WTC11 (cell line): Measurements from ENCODE around the gene LCNL1.

Experiments used
- ATF1 ChIP-seq: sonication (generic); formaldehyde crosslinking; IDR thresholded peaks from 2 replicates; pipeline ENCODE4 v1.8.1; 2023; ENCODE audit warnings: mild to moderate bottlenecking, moderate library complexity, missing genetic modification reagents
- FOXK1 ChIP-seq: sonication (generic); formaldehyde crosslinking; IDR thresholded peaks from 2 replicates; pipeline ENCODE4 v1.8.0; 2022; ENCODE audit warnings: mild to moderate bottlenecking, moderate library complexity, missing genetic modification reagents
- GABPB1 ChIP-seq: sonication (generic); formaldehyde crosslinking; IDR thresholded peaks from 2 replicates; pipeline ENCODE4 v1.8.1; 2023; ENCODE audit warnings: mild to moderate bottlenecking, missing genetic modification reagents
- NFYB ChIP-seq: sonication (generic); formaldehyde crosslinking; conservative IDR thresholded peaks from 2 replicates; pipeline ENCODE4 v1.8.0; 2022; ENCODE audit warnings: low read depth, missing genetic modification reagents
- TP53 ChIP-seq: sonication (generic); formaldehyde crosslinking; IDR thresholded peaks from 2 replicates; pipeline ENCODE4 v1.8.1; 2023; ENCODE audit warnings: mild to moderate bottlenecking, missing genetic modification reagents
- ZNF263 ChIP-seq: sonication (generic); formaldehyde crosslinking; IDR thresholded peaks from 2 replicates; pipeline ENCODE4 v1.8.1; 2022; ENCODE audit warnings: low read depth, mild to moderate bottlenecking, moderate library complexity, missing genetic modification reagents
- TF ChIP-seq, protein P1 (sequence below): fragments of 200-600 bp; IDR thresholded peaks from 2 replicates; pipeline ENCODE4 v1.8.0; 2022; ENCODE audit warnings: antibody characterized with exemption
- TF ChIP-seq, protein P2 (sequence below): sonication (generic); formaldehyde crosslinking; IDR thresholded peaks from 2 replicates; pipeline ENCODE4 v1.8.1; 2022; ENCODE audit warnings: low read depth, mild to moderate bottlenecking, moderate library complexity, missing genetic modification reagents, borderline replicate concordance
- TF ChIP-seq, protein P3 (sequence below): sonication (generic); formaldehyde crosslinking; IDR thresholded peaks from 2 replicates; pipeline ENCODE4 v1.8.1; 2022; ENCODE audit warnings: missing genetic modification reagents, borderline replicate concordance
- TF ChIP-seq, protein P4 (sequence below): fragments of 250-450 bp; sonication (Bioruptor Pico); IDR thresholded peaks from 2 replicates; pipeline ENCODE4 v2.1.2; 2022; ENCODE audit warnings: mild to moderate bottlenecking, moderate library complexity

DNA sequence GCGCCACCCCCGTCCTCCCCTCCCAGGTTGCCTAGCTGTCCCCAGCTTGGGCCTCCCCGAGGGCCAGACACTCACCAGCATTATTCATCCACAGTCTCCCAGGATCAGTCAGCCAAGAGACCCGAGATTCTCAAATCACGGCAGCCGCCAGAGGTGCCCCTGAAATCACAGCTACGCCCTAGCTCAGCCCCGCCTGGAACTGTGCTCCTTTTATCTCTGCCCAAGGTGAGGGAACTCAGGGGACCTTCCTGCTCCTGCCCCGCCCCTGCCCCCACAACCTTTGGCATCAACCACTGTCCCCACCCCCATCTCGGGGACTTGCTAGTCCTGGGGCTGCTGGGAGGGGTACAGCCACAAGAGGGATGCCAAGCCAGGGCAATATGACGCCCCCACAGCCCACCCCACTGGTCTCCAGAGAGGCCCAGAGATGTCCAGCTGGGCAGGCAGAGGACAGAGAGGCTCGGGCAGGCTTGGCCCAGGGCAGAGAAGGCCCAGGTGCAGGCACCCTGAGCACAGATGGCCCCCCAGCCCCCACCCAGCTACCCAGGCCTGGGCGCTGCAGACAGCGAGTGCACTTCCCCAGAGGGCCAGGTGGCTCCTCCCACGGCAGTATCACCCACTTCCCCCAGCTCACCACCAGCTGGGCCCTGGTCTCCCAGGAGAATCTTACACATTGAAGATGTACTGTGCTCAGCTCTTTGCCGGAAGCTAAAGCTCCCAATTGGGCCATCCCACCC, 49.3 kb downstream of the LCNL1 start, which contains the start of gene FUT7:
- TF ChIP-seq, protein P1, sequence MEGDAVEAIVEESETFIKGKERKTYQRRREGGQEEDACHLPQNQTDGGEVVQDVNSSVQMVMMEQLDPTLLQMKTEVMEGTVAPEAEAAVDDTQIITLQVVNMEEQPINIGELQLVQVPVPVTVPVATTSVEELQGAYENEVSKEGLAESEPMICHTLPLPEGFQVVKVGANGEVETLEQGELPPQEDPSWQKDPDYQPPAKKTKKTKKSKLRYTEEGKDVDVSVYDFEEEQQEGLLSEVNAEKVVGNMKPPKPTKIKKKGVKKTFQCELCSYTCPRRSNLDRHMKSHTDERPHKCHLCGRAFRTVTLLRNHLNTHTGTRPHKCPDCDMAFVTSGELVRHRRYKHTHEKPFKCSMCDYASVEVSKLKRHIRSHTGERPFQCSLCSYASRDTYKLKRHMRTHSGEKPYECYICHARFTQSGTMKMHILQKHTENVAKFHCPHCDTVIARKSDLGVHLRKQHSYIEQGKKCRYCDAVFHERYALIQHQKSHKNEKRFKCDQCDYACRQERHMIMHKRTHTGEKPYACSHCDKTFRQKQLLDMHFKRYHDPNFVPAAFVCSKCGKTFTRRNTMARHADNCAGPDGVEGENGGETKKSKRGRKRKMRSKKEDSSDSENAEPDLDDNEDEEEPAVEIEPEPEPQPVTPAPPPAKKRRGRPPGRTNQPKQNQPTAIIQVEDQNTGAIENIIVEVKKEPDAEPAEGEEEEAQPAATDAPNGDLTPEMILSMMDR: no peak
- TF ChIP-seq ZNF263 (CRISPR knock-in tag) (no peak), FOXK1 (CRISPR knock-in tag) (no peak), TP53 (CRISPR knock-in tag) (no peak), GABPB1 (CRISPR knock-in tag) (no peak), ATF1 (CRISPR knock-in tag) (no peak), NFYB (CRISPR knock-in tag) (no peak)
- TF ChIP-seq, protein P2, sequence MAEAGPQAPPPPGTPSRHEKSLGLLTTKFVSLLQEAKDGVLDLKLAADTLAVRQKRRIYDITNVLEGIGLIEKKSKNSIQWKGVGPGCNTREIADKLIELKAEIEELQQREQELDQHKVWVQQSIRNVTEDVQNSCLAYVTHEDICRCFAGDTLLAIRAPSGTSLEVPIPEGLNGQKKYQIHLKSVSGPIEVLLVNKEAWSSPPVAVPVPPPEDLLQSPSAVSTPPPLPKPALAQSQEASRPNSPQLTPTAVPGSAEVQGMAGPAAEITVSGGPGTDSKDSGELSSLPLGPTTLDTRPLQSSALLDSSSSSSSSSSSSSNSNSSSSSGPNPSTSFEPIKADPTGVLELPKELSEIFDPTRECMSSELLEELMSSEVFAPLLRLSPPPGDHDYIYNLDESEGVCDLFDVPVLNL: no peak
- TF ChIP-seq, protein P3, sequence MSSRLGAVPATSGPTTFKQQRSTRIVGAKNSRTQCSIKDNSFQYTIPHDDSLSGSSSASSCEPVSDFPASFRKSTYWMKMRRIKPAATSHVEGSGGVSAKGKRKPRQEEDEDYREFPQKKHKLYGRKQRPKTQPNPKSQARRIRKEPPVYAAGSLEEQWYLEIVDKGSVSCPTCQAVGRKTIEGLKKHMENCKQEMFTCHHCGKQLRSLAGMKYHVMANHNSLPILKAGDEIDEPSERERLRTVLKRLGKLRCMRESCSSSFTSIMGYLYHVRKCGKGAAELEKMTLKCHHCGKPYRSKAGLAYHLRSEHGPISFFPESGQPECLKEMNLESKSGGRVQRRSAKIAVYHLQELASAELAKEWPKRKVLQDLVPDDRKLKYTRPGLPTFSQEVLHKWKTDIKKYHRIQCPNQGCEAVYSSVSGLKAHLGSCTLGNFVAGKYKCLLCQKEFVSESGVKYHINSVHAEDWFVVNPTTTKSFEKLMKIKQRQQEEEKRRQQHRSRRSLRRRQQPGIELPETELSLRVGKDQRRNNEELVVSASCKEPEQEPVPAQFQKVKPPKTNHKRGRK: no peak
- TF ChIP-seq, protein P4, sequence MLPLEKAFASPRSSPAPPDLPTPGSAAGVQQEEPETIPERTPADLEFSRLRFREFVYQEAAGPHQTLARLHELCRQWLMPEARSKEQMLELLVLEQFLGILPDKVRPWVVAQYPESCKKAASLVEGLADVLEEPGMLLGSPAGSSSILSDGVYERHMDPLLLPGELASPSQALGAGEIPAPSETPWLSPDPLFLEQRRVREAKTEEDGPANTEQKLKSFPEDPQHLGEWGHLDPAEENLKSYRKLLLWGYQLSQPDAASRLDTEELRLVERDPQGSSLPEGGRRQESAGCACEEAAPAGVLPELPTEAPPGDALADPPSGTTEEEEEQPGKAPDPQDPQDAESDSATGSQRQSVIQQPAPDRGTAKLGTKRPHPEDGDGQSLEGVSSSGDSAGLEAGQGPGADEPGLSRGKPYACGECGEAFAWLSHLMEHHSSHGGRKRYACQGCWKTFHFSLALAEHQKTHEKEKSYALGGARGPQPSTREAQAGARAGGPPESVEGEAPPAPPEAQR (CRISPR knock-in tag): no peak
